K562 (cell line): Measurements from ENCODE around the gene MERTK. TPM values are rescaled to one million over a fixed set of nuclear protein-coding genes. Genes with fewer than 3 reads are reported as not detected.

Experiments
- ATAC-seq: fragments of 200-7000 bp; cut with Tn5 transposase; 3 replicates; pipeline ENCODE4 v1.9.1; 2020; ENCODE audit warnings: moderate library complexity
- BruUV-seq: library from RNA; stranded (reverse); fragments of 400-500 nt; replicated peaks from 2 replicates; lab custom pipeline; 2021; lab: Mats Ljungman, UMichigan
- CTCF ChIA-PET: fragments of 300-600 bp; formaldehyde crosslinking; extraction: SDS; loops from one replicate; lab custom pipeline; 2021; ENCODE audit warnings: low intra/inter-chr PET ratio; lab: Yijun Ruan, JAX
- POLR2A ChIA-PET: fragments of 300-600, 350-650 bp; sonication (Branson Sonifier 250); formaldehyde crosslinking; extraction: SDS; loops from one replicate; lab custom pipeline; 2021; ENCODE audit warnings: antibody characterized with exemption, inconsistent platforms; lab: Yijun Ruan, JAX
- DNase-seq, 4 experiments: peaks; one replicate each; pipeline versions ENCODE4 v3.0.0 to v3.0.0-alpha.2; 2011 to 2018; ENCODE audit warnings: low spot score in 3 of 4, mixed read lengths in 3 of 4; ENCODE audit errors: extremely low read depth in 1 of 4
- FAIRE-seq: peaks from 2 replicates; lab custom pipeline; 2011; peaks lifted over from hg19 to GRCh38; lab: Jason Lieb, UNC
- H2AFZ ChIP-seq: 2 replicates; pipeline ENCODE4 v1.6.0; 2011; ENCODE audit warnings: low read depth, low read length, control low read depth, inconsistent platforms
- H3K27ac ChIP-seq: fragments of 200-600 bp; 3 replicates; pipeline ENCODE4 v1.8.0; 2011; ENCODE audit warnings: low read depth, mild to moderate bottlenecking, control low read depth, inconsistent platforms, low read length, moderate library complexity, mixed read lengths; ENCODE audit errors: extremely low read depth
- H3K27me3 ChIP-seq, 2 experiments: fragments of 300-600 bp in 1 of 2; 2 replicates in 1 of 2; 3 replicates in 1 of 2; pipeline versions ENCODE4 v1.6.0 to v1.8.0; 2011; ENCODE audit warnings: inconsistent platforms in 2 of 2, low read length in 2 of 2, mild to moderate bottlenecking in 1 of 2, mixed read lengths in 1 of 2, moderate library complexity in 1 of 2; ENCODE audit not compliant: control insufficient read depth in 2 of 2, insufficient read depth in 2 of 2
- H3K36me3 ChIP-seq: fragments of 300-600 bp; 3 replicates; pipeline ENCODE4 v1.8.0; 2011; ENCODE audit warnings: mild to moderate bottlenecking, low read length, inconsistent platforms; ENCODE audit not compliant: control insufficient read depth, insufficient read depth
- H3K4me1 ChIP-seq, 2 experiments: fragments of 200-600 bp in 1 of 2; replicated peaks in 1 of 2; 2 replicates in 1 of 2; 3 replicates in 1 of 2; pipeline versions ENCODE4 v1.5.1 to v1.8.0; 2011; ENCODE audit warnings: inconsistent platforms in 2 of 2, low read length in 2 of 2, mild to moderate bottlenecking in 1 of 2, mixed read lengths in 1 of 2, moderate library complexity in 1 of 2; ENCODE audit not compliant: control insufficient read depth in 2 of 2, insufficient read depth in 2 of 2
- H3K4me2 ChIP-seq: 2 replicates; pipeline ENCODE4 v1.6.1; 2011; ENCODE audit warnings: low read length, control low read depth, inconsistent platforms, mixed read lengths; ENCODE audit not compliant: insufficient read depth
- H3K4me3 ChIP-seq: fragments of 200-600 bp; sonication (generic), shearing (Covaris generic); 2 replicates; pipeline ENCODE4 v1.5.1; 2016; ENCODE audit warnings: control low read depth, inconsistent platforms
- H3K79me2 ChIP-seq: fragments of 200-600 bp; 3 replicates; pipeline ENCODE4 v1.8.0; 2011; ENCODE audit warnings: low read length, inconsistent platforms; ENCODE audit not compliant: control insufficient read depth, insufficient read depth
- H3K9ac ChIP-seq, 2 experiments: 2 replicates each; pipeline versions ENCODE4 v1.6.0 to v1.6.1; 2011; ENCODE audit warnings: low read depth in 2 of 2, low read length in 2 of 2, control low read depth in 1 of 2, inconsistent platforms in 1 of 2, mild to moderate bottlenecking in 1 of 2, mixed read lengths in 1 of 2; ENCODE audit not compliant: insufficient read depth in 1 of 2
- H3K9me1 ChIP-seq: one replicate; pipeline ENCODE4 v1.6.0; 2011; ENCODE audit warnings: inconsistent platforms, mild to moderate bottlenecking, low read length, moderate library complexity; ENCODE audit not compliant: control insufficient read depth, insufficient read depth
- H3K9me3 ChIP-seq: replicated peaks from 2 replicates; pipeline ENCODE4 v1.5.1; 2011; ENCODE audit warnings: low read depth, low read length, inconsistent platforms; ENCODE audit not compliant: control insufficient read depth, insufficient read depth
- H4K20me1 ChIP-seq: replicated peaks from 2 replicates; pipeline ENCODE4 v1.6.1; 2011; ENCODE audit warnings: low read length, inconsistent platforms, mixed read lengths; ENCODE audit not compliant: control insufficient read depth, insufficient read depth
- BCOR ChIP-seq: fragments of 450-650 bp; IDR thresholded peaks from 2 replicates; pipeline ENCODE4 v1.6.1; 2016
- C11orf30 ChIP-seq: fragments of 450-650 bp; IDR thresholded peaks from 2 replicates; pipeline ENCODE4 v1.6.1; 2016; ENCODE audit warnings: low read depth, mild to moderate bottlenecking
- HCFC1 ChIP-seq: IDR thresholded peaks from 2 replicates; pipeline ENCODE4 v1.6.1; 2012; ENCODE audit warnings: low read depth, low read length, improper control_type of control experiment
- ZNF316 ChIP-seq: fragments of 450-650 bp; IDR thresholded peaks from 2 replicates; pipeline ENCODE4 v1.6.1; 2016
- WGBS: fragments of 100-300 bp; shearing (Covaris generic); methylation state at CpG from one replicate; pipeline ENCODE4 v1.1.6; 2016; ENCODE audit warnings: low coverage, mixed read lengths; ENCODE audit not compliant: insufficient coverage; ENCODE audit errors: missing lambda C conversion rate; 5-methylcytosine and 5-hydroxymethylcytosine counted together
- in situ Hi-C: fragments of 300-500 bp; cut with MboI; formaldehyde crosslinking; loops from 4 replicates; pipeline ENCODE4 v1.15.0; 2018; ENCODE audit warnings: inconsistent platforms, mixed read lengths
- intact Hi-C: fragments of 100-400 bp; cut with micrococcal nuclease; formaldehyde crosslinking; loops from 2 replicates; pipeline ENCODE4 v1.14.2; 2022
- polyA plus RNA-seq, 8 experiments: library from polyadenylated mRNA; depleted of rRNA in 4 of 8; stranded (reverse) in 5 of 8; unstranded in 3 of 8; fragments of >200 nt; fragmentation: Nextera tagmentation in 2 of 8; fragmentation: Illumina TruSeq in 1 of 8; extraction: Ambion mirVana in 2 of 8; extraction: Trizol in 1 of 8; gene quantifications; 2 replicates each; pipeline versions ENCODE4 v1.2.1 to v1.2.3, GENCODE V29; 2011 to 2014; ENCODE audit warnings: inconsistent platforms in 1 of 8, missing spikeins in 1 of 8
- total RNA-seq, 7 experiments: library from RNA; depleted of rRNA in 6 of 7; stranded (reverse); fragments of >200 nt in 6 of 7; fragmentation: Illumina TruSeq in 2 of 7; extraction: Trizol in 2 of 7; gene quantifications; 2 replicates each; pipeline versions ENCODE4 v1.2.1 to v1.2.3, GENCODE V29; 2011 to 2021; ENCODE audit warnings: low replicate concordance in 1 of 7
- TF ChIP-seq, protein P1 (sequence below), 2 experiments: fragments of 450-650 bp in 1 of 2; sonication (generic) in 1 of 2; formaldehyde crosslinking in 1 of 2; IDR thresholded peaks in 1 of 2; conservative IDR thresholded peaks in 1 of 2; 2 replicates each; pipeline versions ENCODE4 v1.6.1 to v1.8.1; 2016 to 2023; ENCODE audit warnings: mild to moderate bottlenecking in 2 of 2, moderate library complexity in 2 of 2, inconsistent platforms in 1 of 2, missing genetic modification reagents in 1 of 2
- TF ChIP-seq, protein P2 (sequence below): sonication (generic); formaldehyde crosslinking; IDR thresholded peaks from 2 replicates; pipeline ENCODE4 v1.8.0; 2022; ENCODE audit warnings: mild to moderate bottlenecking, missing genetic modification reagents

Gene MERTK
- total and polyA plus RNA-seq, 9 of the 15 experiments (the other 6 are each of a cell fraction or from before 2014, with no cell fraction given): 0.23 to 1.6 (median 0.74) TPM

DNA sequence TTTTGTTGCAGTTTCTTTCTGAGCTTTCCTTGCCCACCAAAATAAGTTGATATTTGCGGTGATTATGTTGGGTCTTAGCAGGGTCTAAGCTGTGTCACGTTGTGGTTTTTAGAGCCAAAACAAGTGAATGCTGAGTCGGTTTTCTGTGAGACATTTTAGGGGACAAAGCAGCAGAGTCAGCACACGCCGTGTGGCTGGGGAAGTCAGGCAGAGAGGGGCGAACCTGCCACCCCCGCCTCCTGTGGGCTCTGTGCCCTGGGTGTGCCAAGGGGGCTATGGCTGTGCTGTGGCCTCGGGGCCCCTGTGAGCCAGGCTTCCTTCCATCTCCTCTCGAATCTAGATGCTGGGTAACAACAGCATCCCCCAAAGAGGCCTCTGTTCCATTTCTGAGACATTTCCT lies 125.8 kb downstream of the MERTK start:
- TF ChIP-seq, protein P1, sequence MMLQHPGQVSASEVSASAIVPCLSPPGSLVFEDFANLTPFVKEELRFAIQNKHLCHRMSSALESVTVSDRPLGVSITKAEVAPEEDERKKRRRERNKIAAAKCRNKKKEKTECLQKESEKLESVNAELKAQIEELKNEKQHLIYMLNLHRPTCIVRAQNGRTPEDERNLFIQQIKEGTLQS (IDR thresholded peaks at IDR 0.05): no peak
- TF ChIP-seq, protein P1 (CRISPR knock-in tag; conservative IDR thresholded peaks at IDR 0.05): no peak
- TF ChIP-seq BCOR: no peak
- TF ChIP-seq, protein P2, sequence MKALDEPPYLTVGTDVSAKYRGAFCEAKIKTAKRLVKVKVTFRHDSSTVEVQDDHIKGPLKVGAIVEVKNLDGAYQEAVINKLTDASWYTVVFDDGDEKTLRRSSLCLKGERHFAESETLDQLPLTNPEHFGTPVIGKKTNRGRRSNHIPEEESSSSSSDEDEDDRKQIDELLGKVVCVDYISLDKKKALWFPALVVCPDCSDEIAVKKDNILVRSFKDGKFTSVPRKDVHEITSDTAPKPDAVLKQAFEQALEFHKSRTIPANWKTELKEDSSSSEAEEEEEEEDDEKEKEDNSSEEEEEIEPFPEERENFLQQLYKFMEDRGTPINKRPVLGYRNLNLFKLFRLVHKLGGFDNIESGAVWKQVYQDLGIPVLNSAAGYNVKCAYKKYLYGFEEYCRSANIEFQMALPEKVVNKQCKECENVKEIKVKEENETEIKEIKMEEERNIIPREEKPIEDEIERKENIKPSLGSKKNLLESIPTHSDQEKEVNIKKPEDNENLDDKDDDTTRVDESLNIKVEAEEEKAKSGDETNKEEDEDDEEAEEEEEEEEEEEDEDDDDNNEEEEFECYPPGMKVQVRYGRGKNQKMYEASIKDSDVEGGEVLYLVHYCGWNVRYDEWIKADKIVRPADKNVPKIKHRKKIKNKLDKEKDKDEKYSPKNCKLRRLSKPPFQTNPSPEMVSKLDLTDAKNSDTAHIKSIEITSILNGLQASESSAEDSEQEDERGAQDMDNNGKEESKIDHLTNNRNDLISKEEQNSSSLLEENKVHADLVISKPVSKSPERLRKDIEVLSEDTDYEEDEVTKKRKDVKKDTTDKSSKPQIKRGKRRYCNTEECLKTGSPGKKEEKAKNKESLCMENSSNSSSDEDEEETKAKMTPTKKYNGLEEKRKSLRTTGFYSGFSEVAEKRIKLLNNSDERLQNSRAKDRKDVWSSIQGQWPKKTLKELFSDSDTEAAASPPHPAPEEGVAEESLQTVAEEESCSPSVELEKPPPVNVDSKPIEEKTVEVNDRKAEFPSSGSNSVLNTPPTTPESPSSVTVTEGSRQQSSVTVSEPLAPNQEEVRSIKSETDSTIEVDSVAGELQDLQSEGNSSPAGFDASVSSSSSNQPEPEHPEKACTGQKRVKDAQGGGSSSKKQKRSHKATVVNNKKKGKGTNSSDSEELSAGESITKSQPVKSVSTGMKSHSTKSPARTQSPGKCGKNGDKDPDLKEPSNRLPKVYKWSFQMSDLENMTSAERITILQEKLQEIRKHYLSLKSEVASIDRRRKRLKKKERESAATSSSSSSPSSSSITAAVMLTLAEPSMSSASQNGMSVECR (CRISPR knock-in tag): no peak
- TF ChIP-seq HCFC1: no peak
- peak; percentile 29; the same call in 1 of the 2 replicates for TF ChIP-seq ZNF316
- peak; percentile 30; the same call in 1 of the 2 replicates for TF ChIP-seq C11orf30
- TF ChIP-seq, all 486 proteins: peak for 2
- Histone ChIP-seq H3K27me3 (no peaks in the 10 kb centered on the region), H3K9me3 (no peaks in the 10 kb centered on the region), H3K36me3 (no peaks in the 10 kb centered on the region), H3K4me2 (no peak overlapping the region), H3K4me3 (no peak overlapping the region), H3K27ac (no peak overlapping the region), H3K79me2 (no peaks in the 10 kb centered on the region), H3K9me1 (no peaks in the 10 kb centered on the region), H2AFZ (no peak overlapping the region; the same call in 1 of the 2 replicates), H4K20me1 (no peaks in the 10 kb centered on the region), H3K9ac (peak overlapping the region in 1 of 2 experiments; percentile 67; a peak in 2 of 4 replicates), H3K4me1 (peaks cover 13 to 30% of the 10 kb centered on the region in 2 experiments; a peak in 4 of 5 replicates)
- 39% methylated on average over 7 of the region's 9 CpGs for WGBS
- ATAC-seq: no peak
- DNase-seq: no peak
- intact Hi-C loops (no loop called here), in situ Hi-C loops (no loop called here)
- ChIA-PET CTCF (no interaction called here), POLR2A (interaction anchor here (0.7 kb wide), 1 partner anchor 655 kb away, joined by 4 read pairs; no protein-coding TSS in a partner anchor)
- no TSS peak for BruUV-seq
- FAIRE-seq: no peak
